Right forelimb (tissue), 1 donor: ENCODE results near the gene HIKESHI.
A peak's percentile ranks its signal among the peaks of the same experiment; 100 is the strongest.
"Not testable (repeated sequence)": the region's sequence is repeated elsewhere in the genome, so short reads cannot be mapped to it uniquely, and the experiment has no call there.

Experiments
- DNase-seq: peaks from one replicate; pipeline ENCODE4 v3.0.0-alpha.2; 2018

The HIKESHI gene

GRCh38 chr11:86302092-86302793 lies at the start of gene HIKESHI:
HIKESHI (plus strand) TSS chr11:86302240; CDS start chr11:86302449, 209 bp downstream.
- DNase-seq = peak; percentile 98

- no peak for DNase-seq
Measured at GRCh38 chr11:86255896-86256295, 46.1 kb upstream of the HIKESHI start.

GRCh38 chr11:86256608-86257007 lies 45.4 kb upstream of the HIKESHI start:
- DNase-seq = no peak

- DNase-seq = no peak
Measured at GRCh38 chr11:86257446-86257845, 44.6 kb upstream of the HIKESHI start.

- no peak for DNase-seq
Measured at GRCh38 chr11:86259730-86260129, 42.3 kb upstream of the HIKESHI start.

DNA sequence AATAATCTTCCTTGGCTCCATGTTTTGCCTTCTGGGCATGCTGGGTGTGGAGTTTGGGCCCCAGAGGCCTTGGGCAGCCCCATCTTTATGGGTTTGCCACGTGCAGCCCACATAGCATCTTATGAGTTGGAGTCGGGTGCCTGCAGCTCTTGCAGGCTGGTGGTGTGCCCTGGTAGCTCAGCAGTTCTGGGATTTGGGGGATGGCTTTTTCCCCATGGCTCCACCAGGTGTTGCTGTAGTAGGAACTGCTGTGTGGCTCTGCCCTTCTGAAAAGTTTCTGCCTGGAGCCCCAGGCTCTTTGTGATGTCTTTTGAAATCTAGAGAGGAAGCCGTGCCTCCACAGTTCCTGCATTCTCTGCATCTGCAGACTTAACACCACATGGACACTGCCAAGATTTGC lies 40.7 kb upstream of the HIKESHI start:
- no peak for DNase-seq

- no peak for DNase-seq
Measured at GRCh38 chr11:86262387-86262786, 39.7 kb upstream of the HIKESHI start.

GRCh38 chr11:86264649-86265048 lies 37.4 kb upstream of the HIKESHI start:
- no peak for DNase-seq

GRCh38 chr11:86265194-86265593 lies 36.8 kb upstream of the HIKESHI start:
- no peak for DNase-seq

DNA sequence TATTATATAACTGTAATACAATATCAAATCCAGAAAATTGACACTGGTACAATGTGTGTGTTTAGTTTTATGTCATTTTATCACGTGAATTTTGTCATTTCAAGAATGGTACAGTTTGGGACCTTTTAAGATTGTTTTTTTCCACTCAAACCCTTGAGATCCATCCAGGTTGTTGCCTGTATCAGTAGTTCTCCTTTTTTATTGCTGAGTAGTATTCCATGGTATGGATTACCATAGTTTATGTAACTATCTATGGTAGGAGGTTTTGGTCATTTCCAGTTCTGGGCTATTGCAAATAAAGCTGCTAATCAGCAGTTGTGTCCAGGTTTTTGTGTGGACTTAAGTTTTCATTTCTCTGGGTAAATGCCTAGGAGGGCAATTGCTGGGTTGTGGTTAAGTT lies 32.4 kb upstream of the HIKESHI start:
- no peak for DNase-seq

- no peak for DNase-seq
Measured at GRCh38 chr11:86274503-86274902, 27.5 kb upstream of the HIKESHI start.

DNA sequence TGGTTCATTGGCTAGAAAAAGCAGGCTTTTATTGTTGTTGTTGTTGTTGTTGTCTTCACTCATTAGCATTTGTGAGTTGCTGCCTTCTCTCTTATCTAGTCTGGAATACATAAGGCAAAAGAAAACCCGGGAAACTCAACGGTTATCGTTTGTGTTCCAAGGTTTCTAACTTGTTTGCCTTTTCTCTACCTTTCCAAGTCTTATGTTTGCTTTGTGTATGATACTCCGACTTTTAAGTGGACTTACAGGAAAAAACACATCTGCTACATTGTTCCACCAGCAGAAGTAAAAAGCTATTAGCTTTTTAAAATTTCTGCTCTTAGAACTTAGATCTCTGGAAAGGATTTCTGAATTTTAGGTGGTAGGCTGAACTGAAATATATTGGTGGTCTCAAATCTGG lies 27.0 kb upstream of the HIKESHI start:
- DNase-seq = no peak

- no peak for DNase-seq
Measured at GRCh38 chr11:86275493-86276370, 26.3 kb upstream of the HIKESHI start.

- no peak for DNase-seq
Measured at GRCh38 chr11:86277741-86278140, 24.3 kb upstream of the HIKESHI start.

DNA sequence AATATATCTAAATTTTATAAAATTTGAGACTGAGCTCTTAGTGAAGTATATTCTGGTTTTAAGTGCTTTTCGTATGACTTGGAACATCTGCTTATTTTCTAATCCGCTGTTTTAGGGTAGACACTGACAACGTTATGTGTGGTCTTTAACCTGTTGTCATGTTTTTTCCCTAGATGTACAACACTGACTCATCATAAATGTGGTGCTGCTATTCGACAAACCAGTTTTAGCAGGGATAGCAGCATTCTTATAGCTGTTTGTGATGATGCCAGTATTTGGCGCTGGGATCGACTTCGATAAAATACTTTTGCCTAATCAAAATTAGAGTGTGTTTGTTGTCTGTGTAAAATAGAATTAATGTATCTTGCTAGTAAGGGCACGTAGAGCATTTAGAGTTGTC lies 23.8 kb upstream of the HIKESHI start:
- DNase-seq = no peak

- no peak for DNase-seq
Measured at GRCh38 chr11:86279747-86280146, 22.3 kb upstream of the HIKESHI start.

DNA sequence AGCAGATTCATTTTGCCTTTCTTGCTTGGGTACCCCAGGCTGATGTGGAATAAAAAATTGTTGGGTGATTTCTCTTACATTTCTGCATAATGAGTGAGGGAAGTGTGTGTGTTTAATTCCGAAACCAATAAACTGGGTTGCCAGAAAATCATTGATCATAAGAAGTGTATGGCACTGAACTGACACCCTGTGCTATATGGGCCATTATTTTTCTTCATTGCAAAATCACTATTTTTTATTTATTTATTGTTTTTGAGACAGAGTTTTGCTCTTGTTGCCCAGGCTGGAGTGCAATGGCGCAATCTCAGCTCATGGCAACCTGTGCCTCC lies 14.6 kb upstream of the HIKESHI start:
- DNase-seq = no peak

GRCh38 chr11:86288776-86289507 lies 13.1 kb upstream of the HIKESHI start:
- DNase-seq = no peak

- DNase-seq = not testable (repeated sequence)
Measured at GRCh38 chr11:86289508-86290280, 12.3 kb upstream of the HIKESHI start.

- DNase-seq = no peak
Measured at GRCh38 chr11:86291466-86292262, 10.4 kb upstream of the HIKESHI start.

- DNase-seq = no peak
Measured at GRCh38 chr11:86292912-86293616, 9.0 kb upstream of the HIKESHI start.
